ENCODE results near the gene CORIN. TPM values are rescaled to one million over a fixed set of nuclear protein-coding genes. Genes with fewer than 3 reads are reported as not detected.
A peak's percentile ranks its signal among the peaks of the same experiment; 100 is the strongest.

CORIN gene
- total and polyA plus RNA-seq, 2 of the 4 experiments (the other 2 are of a cell fraction) = 20.3 to 24.7 TPM

- no peak overlapping the region for H3K27ac ChIP-seq (ENCODE audit: insufficient read depth, low read length)
- H2AFZ ChIP-seq (replicated peaks; ENCODE audit: low read length, poor library complexity) = no peak overlapping the region
- H3K9ac ChIP-seq (ENCODE audit: low read depth, low read length) = no peak overlapping the region
- no peak overlapping the region for H2AK9ac ChIP-seq (replicated peaks; ENCODE audit: low read depth, low read length, poor library complexity)
- no peak overlapping the region for H3K4me3 ChIP-seq (ENCODE audit: insufficient read depth, low read depth, low read length)
- H3K79me1 ChIP-seq (ENCODE audit: low read depth in 1 of 2, low read length in 2 of 2) = peaks cover 0 to 3% of the 10 kb centered on the region in 2 experiments; a peak in 1 of 4 replicates
- no peaks in the 10 kb centered on the region for H3K4me1 ChIP-seq (ENCODE audit: control insufficient read depth, insufficient read depth, low read length)
- no peak overlapping the region for H2BK5ac ChIP-seq (ENCODE audit: low read depth, low read length, poor library complexity, severe bottlenecking)
- H3K36me3 ChIP-seq (ENCODE audit: control insufficient read depth, insufficient read depth, low read length) = peaks cover 28% of the 10 kb centered on the region
- no peaks in the 10 kb centered on the region for H4K20me1 ChIP-seq (ENCODE audit: insufficient read depth, low read length)
- dilution Hi-C loops (cut with HindIII; ENCODE audit: low sequenced_read_pairs, unreplicated experiment) (no loop called here), in situ Hi-C loops (cut with MboI; ENCODE audit: low sequenced_read_pairs) (no loop called here), intact Hi-C loops (cut with micrococcal nuclease) (no loop called here)
- ATAC-seq (ENCODE audit: low read depth) (0 out of 2 replicates have a peak, but pooled peaks have one; percentile 27), DNase-seq (peak; percentile 17)
- no peaks in the 10 kb centered on the region for H3K27me3 ChIP-seq (ENCODE audit: control insufficient read depth, insufficient read depth, low read length)
- H4K91ac ChIP-seq (ENCODE audit: insufficient read depth, low read depth, low read length) = no peak overlapping the region
- no peaks in the 10 kb centered on the region; the same call in 1 of the 2 replicates for H3K9me1 ChIP-seq (ENCODE audit: insufficient read depth, low read length)
- H2BK120ac ChIP-seq (ENCODE audit: low read depth, low read length) = no peak overlapping the region
- no peak overlapping the region for H4K5ac ChIP-seq (ENCODE audit: low read depth, low read length)
- CTCF ChIA-PET = no interaction called here
- no peak overlapping the region for H4K8ac ChIP-seq (ENCODE audit: low read depth in 2 of 2, low read length in 2 of 2)
- TF ChIP-seq SMC3 (IDR thresholded peaks at IDR 0.05; ENCODE audit: low read depth, low read length) = no peak
- no peak for TF ChIP-seq RCOR1 (IDR thresholded peaks at IDR 0.05; ENCODE audit: insufficient replicate concordance, low read length)
- TF ChIP-seq RAD21 (IDR thresholded peaks at IDR 0.05; ENCODE audit: low read length) = no peak
- TF ChIP-seq FOS (IDR thresholded peaks at IDR 0.05; ENCODE audit: low read depth, low read length) = no peak
- no peak for TF ChIP-seq CEBPB (IDR thresholded peaks at IDR 0.05; ENCODE audit: low read depth, low read length)
- no peak for TF ChIP-seq MXI1 (IDR thresholded peaks at IDR 0.05; ENCODE audit: borderline replicate concordance, low read depth, low read length)
- no peak for TF ChIP-seq MAZ (IDR thresholded peaks at IDR 0.05; ENCODE audit: borderline replicate concordance, low read depth, low read length)
- no peak for TF ChIP-seq RFX5 (IDR thresholded peaks at IDR 0.05; ENCODE audit: low read depth, low read length)
- no peak for TF ChIP-seq POLR2A (IDR thresholded peaks at IDR 0.05; ENCODE audit: low read depth, low read length)
- no peak for TF ChIP-seq ELK1 (IDR thresholded peaks at IDR 0.05; ENCODE audit: borderline replicate concordance, low read depth, low read length)
- no peak for TF ChIP-seq MAFK (IDR thresholded peaks at IDR 0.05; ENCODE audit: low read depth, low read length)
- no peak for TF ChIP-seq CHD1 (IDR thresholded peaks at IDR 0.05; ENCODE audit: low read depth, low read length)
- TF ChIP-seq CTCF (conservative IDR thresholded peaks at IDR 0.05; ENCODE audit: low read depth, low read length) = no peak
- TF ChIP-seq, protein P1, sequence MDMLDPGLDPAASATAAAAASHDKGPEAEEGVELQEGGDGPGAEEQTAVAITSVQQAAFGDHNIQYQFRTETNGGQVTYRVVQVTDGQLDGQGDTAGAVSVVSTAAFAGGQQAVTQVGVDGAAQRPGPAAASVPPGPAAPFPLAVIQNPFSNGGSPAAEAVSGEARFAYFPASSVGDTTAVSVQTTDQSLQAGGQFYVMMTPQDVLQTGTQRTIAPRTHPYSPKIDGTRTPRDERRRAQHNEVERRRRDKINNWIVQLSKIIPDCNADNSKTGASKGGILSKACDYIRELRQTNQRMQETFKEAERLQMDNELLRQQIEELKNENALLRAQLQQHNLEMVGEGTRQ (IDR thresholded peaks at IDR 0.05; ENCODE audit: low read depth, low read length) = no peak
- no peaks in the 10 kb centered on the region for H3K9me3 ChIP-seq (ENCODE audit: control insufficient read depth, insufficient read depth, low read length)
- H2BK15ac ChIP-seq (ENCODE audit: low read depth, low read length) = no peak overlapping the region
- no peak overlapping the region for H3K4me2 ChIP-seq (ENCODE audit: low read depth, low read length)
- no peak overlapping the region for H3K18ac ChIP-seq (ENCODE audit: low read depth, low read length)
- POLR2A ChIA-PET (ENCODE audit: unreplicated experiment) = no interaction called here
- no TSS peak for BruUV-seq (replicated peaks)
- WGBS, 2 experiments (ENCODE audit: extremely low coverage in 2 of 2, insufficient read length in 1 of 2) = no CpG with 5 or more reads among the region's 7 CpGs
- no peak overlapping the region for H2BK20ac ChIP-seq (ENCODE audit: low read depth, low read length)
- no peak overlapping the region for H3K23ac ChIP-seq (ENCODE audit: low read depth, low read length)
- H3K14ac ChIP-seq (replicated peaks; ENCODE audit: low read depth, low read length) = no peak overlapping the region
- no peak overlapping the region for H3K4ac ChIP-seq (ENCODE audit: low read depth, low read length)
- no peak overlapping the region for H2AK5ac ChIP-seq (ENCODE audit: low read depth, low read length)
- no peak overlapping the region for H3K56ac ChIP-seq (ENCODE audit: extremely low read depth, insufficient read depth, low read length)
Measured at GRCh38 chr4:47577779-47578553, 259.9 kb downstream of the CORIN start.
